ENCODE results near the gene LECT2. TPM values are rescaled to one million over a fixed set of nuclear protein-coding genes. Genes with fewer than 3 reads are reported as not detected.

Gene LECT2
- total and polyA plus RNA-seq, 2 experiments from 2014 or later, result 0.45 TPM; not detected in 1

DNA sequence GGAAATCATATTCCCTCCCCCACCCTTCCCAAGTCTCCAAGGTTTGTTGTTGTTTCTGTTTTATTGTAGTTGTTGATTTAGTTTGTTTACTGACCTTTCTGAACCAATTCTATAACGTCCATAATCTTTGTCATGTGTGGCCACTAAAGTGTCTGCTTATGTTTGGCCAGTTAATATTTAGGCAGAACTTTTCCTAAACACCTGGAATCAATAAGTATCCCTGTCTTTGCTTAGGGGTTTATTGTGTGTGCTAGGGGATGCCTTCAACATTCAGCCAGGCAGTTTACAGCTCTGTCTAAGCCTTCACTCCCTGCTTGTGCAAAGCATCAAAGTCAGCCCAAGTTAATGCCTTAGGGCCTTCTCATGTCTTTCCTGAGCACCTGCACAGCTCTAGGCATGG, 16.9 kb upstream of the LECT2 start (continued):
- TF ChIP-seq, protein P1, sequence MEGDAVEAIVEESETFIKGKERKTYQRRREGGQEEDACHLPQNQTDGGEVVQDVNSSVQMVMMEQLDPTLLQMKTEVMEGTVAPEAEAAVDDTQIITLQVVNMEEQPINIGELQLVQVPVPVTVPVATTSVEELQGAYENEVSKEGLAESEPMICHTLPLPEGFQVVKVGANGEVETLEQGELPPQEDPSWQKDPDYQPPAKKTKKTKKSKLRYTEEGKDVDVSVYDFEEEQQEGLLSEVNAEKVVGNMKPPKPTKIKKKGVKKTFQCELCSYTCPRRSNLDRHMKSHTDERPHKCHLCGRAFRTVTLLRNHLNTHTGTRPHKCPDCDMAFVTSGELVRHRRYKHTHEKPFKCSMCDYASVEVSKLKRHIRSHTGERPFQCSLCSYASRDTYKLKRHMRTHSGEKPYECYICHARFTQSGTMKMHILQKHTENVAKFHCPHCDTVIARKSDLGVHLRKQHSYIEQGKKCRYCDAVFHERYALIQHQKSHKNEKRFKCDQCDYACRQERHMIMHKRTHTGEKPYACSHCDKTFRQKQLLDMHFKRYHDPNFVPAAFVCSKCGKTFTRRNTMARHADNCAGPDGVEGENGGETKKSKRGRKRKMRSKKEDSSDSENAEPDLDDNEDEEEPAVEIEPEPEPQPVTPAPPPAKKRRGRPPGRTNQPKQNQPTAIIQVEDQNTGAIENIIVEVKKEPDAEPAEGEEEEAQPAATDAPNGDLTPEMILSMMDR (conservative IDR thresholded peaks at IDR 0.05; ENCODE audit: low read depth in 2 of 2), result no peak
- no peak for TF ChIP-seq STAT1 (IDR thresholded peaks at IDR 0.05; ENCODE audit: unreplicated experiment)
- TF ChIP-seq JUNB (IDR thresholded peaks at IDR 0.05; ENCODE audit: unreplicated experiment), result no peak
- no peak for TF ChIP-seq NANOG (IDR thresholded peaks at IDR 0.05; ENCODE audit: borderline replicate concordance)
- TF ChIP-seq ZNF114 (CRISPR knock-in tag; IDR thresholded peaks at IDR 0.05), result no peak
- TF ChIP-seq ZNF331 (CRISPR knock-in tag; IDR thresholded peaks at IDR 0.05; ENCODE audit: low read depth), result no peak

DNA sequence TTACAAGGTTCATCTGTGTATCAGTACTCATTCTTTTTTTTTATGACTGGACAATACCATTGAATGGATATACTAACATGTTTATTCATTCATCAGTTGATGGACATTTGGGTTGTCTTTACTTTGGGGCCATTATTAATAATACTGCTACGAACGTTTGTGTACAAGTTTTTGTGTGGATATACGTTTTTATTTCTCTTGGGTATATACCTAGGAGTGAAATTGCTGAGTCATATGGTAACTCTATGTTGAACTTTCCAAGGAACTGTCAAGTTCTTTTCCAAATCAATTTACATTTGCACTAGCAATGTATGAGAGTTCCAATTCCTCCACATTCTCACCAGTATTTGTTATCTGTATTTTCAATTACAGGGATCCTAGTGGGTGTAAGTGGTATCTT, 12.0 kb upstream of the LECT2 start:
- Mint-ChIP-seq H3K9me3 (no peaks in the 10 kb centered on the region), H3K36me3 (ENCODE audit: low read depth) (no peaks in the 10 kb centered on the region), H3K4me3 (no peak overlapping the region), H3K27ac (no peak overlapping the region), H3K27me3 (ENCODE audit: insufficient read depth, low read depth, poor library complexity) (no peaks in the 10 kb centered on the region), H3K4me1 (peaks cover 4% of the 10 kb centered on the region; the same call in 2 of the 3 replicates)
- H3K4me3 ChIP-seq, result no peak overlapping the region
- H3K79me2 ChIP-seq (replicated peaks; ENCODE audit: insufficient read depth), result no peaks in the 10 kb centered on the region
- no peak for ATAC-seq
- DNase-seq (ENCODE audit: low spot score), result no peak
- H2AFZ ChIP-seq, result no peak overlapping the region
- no peak overlapping the region for H3K27ac ChIP-seq (ENCODE audit: low read depth)
- H3K36me3 ChIP-seq (ENCODE audit: insufficient read depth), result no peaks in the 10 kb centered on the region
- no peaks in the 10 kb centered on the region for H3K27me3 ChIP-seq (ENCODE audit: insufficient read depth)
- H3F3A ChIP-seq (replicated peaks; ENCODE audit: low read depth), result no peaks in the 10 kb centered on the region
- no peak overlapping the region for H3K4me2 ChIP-seq
- no peaks in the 10 kb centered on the region for H4K20me1 ChIP-seq (replicated peaks; ENCODE audit: insufficient read depth)
- H3K4me1 ChIP-seq (ENCODE audit: insufficient read depth), result no peaks in the 10 kb centered on the region
- TF ChIP-seq NANOG (IDR thresholded peaks at IDR 0.05; ENCODE audit: borderline replicate concordance), result no peak
- TF ChIP-seq ZNF114 (CRISPR knock-in tag; IDR thresholded peaks at IDR 0.05), result no peak
- no peak for TF ChIP-seq JUNB (IDR thresholded peaks at IDR 0.05; ENCODE audit: unreplicated experiment)
- TF ChIP-seq, protein P2, sequence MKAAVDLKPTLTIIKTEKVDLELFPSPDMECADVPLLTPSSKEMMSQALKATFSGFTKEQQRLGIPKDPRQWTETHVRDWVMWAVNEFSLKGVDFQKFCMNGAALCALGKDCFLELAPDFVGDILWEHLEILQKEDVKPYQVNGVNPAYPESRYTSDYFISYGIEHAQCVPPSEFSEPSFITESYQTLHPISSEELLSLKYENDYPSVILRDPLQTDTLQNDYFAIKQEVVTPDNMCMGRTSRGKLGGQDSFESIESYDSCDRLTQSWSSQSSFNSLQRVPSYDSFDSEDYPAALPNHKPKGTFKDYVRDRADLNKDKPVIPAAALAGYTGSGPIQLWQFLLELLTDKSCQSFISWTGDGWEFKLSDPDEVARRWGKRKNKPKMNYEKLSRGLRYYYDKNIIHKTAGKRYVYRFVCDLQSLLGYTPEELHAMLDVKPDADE (IDR thresholded peaks at IDR 0.05), result no peak
- H3K9me2 ChIP-seq (ENCODE audit: insufficient read depth), result no peaks in the 10 kb centered on the region; the same call in 1 of the 2 replicates

DNA sequence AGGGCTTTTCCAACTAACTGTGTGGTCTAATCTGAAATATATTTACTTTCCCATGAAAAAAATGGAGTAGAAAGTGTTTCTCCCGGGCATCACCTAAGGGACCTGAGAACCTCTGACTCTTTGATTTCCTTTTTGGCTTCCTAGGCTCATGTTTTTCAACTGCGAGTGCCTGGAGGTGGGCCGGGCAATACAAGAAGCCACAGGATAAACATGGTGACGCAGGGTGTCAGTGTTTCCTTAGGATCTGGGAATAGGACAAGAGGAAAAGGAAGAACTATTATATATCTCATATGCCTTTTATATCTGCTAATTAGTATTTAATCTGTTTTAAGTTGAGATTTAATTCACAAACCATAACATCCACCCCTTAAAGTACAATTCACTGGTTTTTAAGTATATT, 11.4 kb upstream of the LECT2 start:
- no peaks in the 10 kb centered on the region for H3F3A ChIP-seq (replicated peaks; ENCODE audit: low read depth)
- no peaks in the 10 kb centered on the region for H3K27me3 Mint-ChIP-seq (ENCODE audit: insufficient read depth, low read depth, poor library complexity)
- no peak overlapping the region for H3K4me2 ChIP-seq
- H3K27ac Mint-ChIP-seq, result no peak overlapping the region
- H3K4me3 ChIP-seq, result no peak overlapping the region
- no peak overlapping the region for H3K27ac ChIP-seq (ENCODE audit: low read depth)
- ATAC-seq, result no peak
- peaks cover 4% of the 10 kb centered on the region; the same call in 2 of the 3 replicates for H3K4me1 Mint-ChIP-seq
- no peaks in the 10 kb centered on the region for H3K36me3 ChIP-seq (ENCODE audit: insufficient read depth)
- no peaks in the 10 kb centered on the region for H3K36me3 Mint-ChIP-seq (ENCODE audit: low read depth)
- no peaks in the 10 kb centered on the region for H3K9me3 Mint-ChIP-seq
- H2AFZ ChIP-seq, result no peak overlapping the region
- no peaks in the 10 kb centered on the region for H4K20me1 ChIP-seq (replicated peaks; ENCODE audit: insufficient read depth)
- no peak overlapping the region for H3K4me3 Mint-ChIP-seq
- H3K4me1 ChIP-seq (ENCODE audit: insufficient read depth), result no peaks in the 10 kb centered on the region
- no peak for DNase-seq (ENCODE audit: low spot score)
- no peaks in the 10 kb centered on the region for H3K27me3 ChIP-seq (ENCODE audit: insufficient read depth)
- H3K9me2 ChIP-seq (ENCODE audit: insufficient read depth), result no peaks in the 10 kb centered on the region; the same call in 1 of the 2 replicates
- no peaks in the 10 kb centered on the region for H3K79me2 ChIP-seq (replicated peaks; ENCODE audit: insufficient read depth)
- no peak for TF ChIP-seq ZNF331 (CRISPR knock-in tag; IDR thresholded peaks at IDR 0.05; ENCODE audit: low read depth)
- TF ChIP-seq, protein P2 (IDR thresholded peaks at IDR 0.05), result no peak
- no peak for TF ChIP-seq POLR2AphosphoS5 (IDR thresholded peaks at IDR 0.05; ENCODE audit: low read depth)
- TF ChIP-seq NANOG (IDR thresholded peaks at IDR 0.05; ENCODE audit: borderline replicate concordance), result no peak
- TF ChIP-seq, protein P3, sequence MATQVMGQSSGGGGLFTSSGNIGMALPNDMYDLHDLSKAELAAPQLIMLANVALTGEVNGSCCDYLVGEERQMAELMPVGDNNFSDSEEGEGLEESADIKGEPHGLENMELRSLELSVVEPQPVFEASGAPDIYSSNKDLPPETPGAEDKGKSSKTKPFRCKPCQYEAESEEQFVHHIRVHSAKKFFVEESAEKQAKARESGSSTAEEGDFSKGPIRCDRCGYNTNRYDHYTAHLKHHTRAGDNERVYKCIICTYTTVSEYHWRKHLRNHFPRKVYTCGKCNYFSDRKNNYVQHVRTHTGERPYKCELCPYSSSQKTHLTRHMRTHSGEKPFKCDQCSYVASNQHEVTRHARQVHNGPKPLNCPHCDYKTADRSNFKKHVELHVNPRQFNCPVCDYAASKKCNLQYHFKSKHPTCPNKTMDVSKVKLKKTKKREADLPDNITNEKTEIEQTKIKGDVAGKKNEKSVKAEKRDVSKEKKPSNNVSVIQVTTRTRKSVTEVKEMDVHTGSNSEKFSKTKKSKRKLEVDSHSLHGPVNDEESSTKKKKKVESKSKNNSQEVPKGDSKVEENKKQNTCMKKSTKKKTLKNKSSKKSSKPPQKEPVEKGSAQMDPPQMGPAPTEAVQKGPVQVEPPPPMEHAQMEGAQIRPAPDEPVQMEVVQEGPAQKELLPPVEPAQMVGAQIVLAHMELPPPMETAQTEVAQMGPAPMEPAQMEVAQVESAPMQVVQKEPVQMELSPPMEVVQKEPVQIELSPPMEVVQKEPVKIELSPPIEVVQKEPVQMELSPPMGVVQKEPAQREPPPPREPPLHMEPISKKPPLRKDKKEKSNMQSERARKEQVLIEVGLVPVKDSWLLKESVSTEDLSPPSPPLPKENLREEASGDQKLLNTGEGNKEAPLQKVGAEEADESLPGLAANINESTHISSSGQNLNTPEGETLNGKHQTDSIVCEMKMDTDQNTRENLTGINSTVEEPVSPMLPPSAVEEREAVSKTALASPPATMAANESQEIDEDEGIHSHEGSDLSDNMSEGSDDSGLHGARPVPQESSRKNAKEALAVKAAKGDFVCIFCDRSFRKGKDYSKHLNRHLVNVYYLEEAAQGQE (IDR thresholded peaks at IDR 0.05; ENCODE audit: unreplicated experiment), result no peak
- TF ChIP-seq, protein P1 (conservative IDR thresholded peaks at IDR 0.05; ENCODE audit: low read depth in 2 of 2), result no peak
